Measurements from ENCODE around the gene TULP1.

The TULP1 gene

DNA sequence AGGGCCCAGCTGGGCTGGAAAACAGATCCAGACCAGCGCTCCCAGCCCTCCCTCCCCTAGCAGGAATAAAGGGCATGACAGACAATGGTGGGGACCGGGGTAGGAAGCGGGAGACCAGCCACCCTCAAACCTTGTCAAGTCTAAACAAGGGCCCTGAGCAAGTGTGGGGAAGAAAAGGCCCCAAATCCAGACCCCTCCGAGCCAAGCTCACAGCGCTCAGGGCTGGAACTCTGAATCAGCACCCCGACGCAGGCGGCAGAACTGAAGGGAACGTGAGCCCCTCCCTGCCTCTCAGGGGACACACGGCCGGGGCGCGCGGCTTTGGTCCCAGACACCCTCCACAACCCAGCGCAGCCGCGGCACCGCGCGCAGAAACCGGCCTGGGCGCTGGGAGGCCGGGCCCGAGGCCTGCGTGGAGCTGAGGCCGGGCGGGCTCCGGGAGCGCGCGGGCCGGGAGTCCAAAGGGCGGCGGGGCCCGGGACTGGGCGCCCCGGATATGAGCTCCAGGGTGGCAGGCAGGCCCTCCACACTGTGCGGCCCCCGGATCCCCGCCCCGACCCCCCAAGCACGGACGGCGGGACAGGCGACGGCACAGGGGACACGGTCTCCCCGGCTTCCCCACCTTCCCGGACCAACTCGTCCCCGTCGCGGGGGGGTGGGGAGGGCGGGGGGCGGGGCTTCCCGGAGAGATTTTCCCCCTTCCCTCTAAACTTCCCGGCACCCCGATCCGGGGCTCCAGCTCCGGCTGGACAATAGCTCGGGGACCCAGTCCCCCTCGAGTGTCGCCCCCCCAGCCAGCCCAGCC, 16.5 kb downstream of the TULP1 start:
- DNase-seq = no peak

DNA sequence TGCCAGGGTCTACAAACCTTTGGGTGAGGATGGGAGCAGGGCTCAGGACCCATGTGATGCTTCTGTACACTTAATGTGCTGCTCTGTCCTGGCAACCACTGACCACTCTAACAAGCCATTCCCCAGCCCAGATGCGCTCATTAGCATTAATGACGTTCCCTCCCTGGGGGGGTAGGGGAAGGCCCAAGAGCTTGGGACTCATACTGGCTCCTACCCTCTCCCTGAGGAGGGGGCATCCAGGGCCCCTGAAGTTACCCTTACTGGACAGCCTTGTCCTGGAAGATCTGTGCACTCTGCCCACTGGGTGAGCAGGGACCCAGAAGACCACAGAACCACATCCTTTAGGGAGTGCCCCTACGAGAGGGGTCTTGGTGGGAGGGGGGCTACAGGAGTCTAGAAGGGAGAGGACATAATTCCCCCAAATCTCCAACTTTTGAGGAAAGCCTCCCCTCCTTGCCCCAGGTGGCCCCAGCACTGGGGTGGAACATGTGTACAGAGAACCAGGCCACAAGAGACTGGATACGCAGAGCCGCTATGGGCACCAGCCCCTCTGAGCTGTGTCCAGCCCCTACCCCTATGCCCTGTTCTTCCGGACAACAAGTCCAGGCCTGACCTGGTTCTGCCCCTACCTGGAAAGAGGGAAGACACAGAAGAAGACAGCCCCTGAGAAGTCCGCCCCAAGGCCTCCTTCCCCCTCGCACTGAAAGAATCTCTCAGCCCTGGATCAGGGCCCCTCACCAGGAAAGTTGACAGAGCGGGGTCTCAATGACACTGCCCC, 17.2 kb downstream of the TULP1 start:
- DNase-seq = no peak

DNA sequence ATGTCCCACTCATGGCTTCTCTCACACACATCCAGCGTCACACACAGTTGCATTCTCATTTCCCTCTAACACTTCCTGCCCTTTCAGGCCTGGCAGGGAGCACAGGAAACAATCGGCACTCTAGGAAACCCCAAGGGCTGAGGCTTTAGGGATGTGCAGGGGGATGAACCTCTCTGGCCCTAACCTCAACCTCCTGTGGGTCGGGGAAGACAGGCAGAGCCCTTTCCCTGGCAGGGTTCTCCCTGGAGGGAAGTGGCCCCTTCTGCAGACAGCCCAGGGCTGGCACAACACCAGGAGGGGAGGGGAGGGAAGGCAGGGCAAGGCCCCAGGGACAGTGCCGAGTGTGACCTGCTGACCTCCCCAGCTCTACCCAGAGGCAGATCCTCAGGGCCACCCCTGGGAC, 18.5 kb downstream of the TULP1 start:
- DNase-seq = no peak

DNA sequence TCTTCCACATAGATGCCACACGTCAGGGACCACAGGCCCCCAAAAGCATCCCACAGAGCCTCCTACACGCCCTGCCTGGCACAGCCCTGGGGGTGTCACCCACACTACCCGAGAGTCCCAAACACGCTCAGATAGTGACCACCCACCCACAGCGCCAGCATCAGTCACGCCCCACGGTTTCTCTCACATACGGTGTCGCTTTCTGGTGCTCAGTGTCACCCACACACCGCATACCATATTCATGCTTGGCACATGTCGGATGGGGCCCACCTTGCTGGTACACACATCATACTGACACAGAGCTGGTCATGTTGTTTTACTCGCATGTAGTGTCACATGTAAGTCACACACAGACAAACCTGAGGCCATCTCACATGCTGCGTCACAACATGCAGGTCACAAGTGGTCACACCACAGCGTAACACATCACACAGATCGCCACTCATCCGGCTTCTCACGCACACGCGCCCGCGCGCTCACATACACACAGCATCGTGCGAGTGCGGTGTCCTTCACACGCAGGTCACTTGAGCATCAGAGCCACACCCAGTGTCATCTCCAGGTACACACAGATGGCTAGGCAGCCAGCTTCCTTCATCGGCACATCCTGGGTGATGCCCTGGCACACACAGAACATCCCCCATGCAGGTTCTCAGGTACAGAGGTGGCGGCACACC, 19.3 kb downstream of the TULP1 start:
- no peak for DNase-seq

DNA sequence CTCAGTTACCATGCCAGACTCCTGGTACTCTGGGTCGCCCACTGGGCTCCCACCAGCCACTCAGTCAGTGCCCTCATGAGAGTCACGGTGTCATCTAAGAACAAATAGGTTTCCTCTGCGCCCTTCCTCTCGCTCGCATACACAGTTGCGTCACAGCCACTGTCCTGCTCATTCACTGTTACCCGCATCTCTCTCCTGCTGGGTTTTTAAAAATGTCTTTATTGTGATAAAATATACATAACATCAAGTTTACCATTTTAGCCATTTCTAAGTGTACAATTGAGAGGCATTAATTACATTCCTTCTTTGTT, 19.8 kb downstream of the TULP1 start:
- DNase-seq = no peak

DNA sequence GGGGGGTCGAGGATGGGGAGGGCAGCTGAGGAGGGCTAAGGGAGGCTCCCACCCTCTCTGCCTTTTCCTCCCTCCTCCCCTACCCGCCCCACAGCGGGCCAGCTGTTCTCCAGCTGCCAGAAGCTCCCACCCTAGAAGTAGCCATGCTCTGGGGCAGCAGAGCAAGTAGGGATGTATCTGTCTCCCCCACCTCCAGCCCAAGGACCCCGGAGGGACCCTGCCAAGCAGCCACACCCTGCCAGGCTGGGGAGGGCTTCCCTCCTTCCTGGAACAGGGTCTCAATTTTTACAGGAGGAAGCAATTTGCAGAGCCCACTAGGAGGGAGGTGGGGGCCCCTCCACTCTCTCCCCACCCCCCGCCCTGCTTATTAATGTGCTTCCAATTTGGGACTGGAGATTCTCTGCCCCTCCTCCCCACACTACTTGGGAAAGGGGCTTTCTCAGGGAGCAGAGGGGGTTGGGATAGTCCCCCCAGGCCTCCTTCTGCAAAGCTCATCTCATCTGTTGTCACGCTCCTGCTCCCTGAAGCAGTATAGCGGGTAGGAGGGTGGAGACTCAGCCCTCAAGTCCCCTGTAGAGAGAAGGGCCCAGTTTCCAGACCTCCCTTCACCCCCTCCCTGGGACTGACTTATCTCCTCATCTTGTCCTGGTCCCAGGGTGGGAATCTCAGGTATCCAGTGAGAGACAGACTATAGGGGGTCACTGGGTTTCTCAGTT, 20.3 kb downstream of the TULP1 start:
- no peak for DNase-seq

DNA sequence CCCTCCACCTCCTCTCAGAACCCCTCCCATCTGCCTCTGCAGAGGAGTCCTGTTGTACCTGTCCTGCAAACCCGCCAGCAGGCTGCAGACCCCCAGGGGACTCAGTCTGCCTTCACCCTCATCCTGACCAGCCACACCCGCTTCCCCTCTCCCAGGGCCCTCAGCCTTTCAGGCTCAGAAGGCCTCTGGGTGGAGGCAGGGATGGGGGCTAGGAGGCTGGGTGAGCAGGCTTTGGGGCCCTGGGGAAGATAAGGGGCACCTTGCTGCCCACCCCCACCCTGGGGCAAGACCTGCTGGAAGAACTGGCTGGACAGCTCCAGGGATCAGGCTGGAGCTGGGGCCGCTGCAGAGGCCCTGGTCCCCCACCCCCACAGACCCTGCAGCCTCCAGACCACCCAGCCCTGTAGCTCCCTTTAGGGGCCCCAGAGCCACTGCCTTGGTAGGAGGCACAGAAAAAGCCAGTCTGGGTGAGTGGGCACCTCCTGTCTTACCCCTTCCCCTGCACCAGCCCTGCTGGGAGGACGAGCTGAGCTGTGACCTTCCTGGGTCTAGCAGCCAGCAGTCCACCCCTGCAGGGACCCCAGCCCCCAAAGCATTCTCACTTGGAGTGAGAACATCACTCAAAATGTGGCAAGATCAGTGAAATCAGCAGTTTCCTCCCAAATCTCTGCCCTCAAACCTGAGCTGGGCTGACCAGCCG, 21.0 kb downstream of the TULP1 start:
- DNase-seq = no peak

DNA sequence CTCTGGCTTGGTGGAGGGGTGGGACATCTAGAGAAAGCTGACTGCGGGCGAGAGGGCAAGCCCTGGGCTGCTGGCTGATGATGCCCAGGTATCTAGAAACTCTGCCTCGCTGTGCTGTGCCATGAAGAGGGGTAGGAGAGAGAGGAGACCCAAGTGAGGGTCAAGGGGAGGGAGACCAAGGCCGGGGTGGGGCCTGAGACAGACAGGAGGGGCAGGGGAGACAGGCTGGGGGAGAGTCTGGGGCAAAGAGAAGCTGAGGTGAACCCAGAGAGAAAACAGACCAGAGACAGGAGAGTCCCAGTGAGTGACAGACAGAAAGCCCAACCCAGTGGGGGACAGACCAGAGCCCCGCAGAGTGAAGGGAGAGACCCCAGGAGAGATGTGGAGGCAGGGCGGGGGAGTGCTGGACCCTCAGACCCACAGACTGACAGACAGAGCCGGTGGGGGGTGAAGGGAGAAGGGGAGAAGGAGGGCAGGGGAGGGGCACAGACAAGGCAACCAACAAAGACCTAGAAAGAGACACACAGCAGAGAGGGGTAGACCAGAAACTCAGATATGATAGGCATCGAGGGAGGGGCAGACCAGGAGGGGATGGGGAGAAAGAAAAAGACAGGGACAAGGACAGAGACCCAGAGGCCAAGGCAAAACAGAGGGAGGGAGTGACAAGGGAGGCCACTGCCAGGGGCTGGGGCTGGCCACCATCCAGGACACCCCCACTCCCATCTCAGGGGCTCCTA, 21.7 kb downstream of the TULP1 start:
- no peak for DNase-seq

DNA sequence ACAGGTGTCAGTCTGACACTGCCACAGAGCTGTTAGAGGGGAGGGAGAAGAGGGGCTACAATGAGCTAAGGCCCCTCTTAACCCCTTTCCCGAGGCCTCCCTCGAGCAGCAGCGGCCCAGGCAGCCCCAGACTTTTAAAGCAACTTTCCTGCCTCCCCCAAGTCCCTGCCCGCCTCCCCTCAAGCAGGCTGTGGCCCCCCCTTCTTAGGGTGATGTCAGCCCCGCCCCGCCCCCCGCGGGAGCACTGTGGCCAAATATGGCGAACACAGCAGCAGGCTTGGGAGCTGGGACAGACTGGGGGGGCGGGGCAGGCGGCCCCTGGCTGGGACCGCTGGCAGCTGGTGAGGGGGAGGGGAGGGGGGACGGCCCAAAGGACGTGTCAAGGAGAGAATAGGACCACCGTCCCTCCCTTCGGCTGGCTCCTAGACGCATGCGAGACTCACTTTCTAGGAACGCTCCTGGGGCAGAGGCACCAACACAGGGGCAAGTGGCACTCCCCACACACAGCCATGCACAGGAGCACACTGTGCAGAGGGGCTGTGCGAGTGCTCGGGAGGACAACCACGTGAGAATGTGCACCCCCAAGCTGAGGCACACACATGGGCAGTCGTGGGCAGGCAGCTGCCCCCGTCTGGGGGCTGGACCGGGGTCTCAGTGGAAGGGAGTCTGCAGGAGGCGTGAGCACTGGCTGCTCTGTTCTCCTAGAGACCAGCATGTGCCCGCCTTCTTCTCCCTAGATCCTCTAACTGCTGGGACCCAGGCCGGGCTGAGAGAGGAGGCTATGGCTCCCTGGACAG, 22.5 kb downstream of the TULP1 start:
- DNase-seq = peak; percentile 94

DNA sequence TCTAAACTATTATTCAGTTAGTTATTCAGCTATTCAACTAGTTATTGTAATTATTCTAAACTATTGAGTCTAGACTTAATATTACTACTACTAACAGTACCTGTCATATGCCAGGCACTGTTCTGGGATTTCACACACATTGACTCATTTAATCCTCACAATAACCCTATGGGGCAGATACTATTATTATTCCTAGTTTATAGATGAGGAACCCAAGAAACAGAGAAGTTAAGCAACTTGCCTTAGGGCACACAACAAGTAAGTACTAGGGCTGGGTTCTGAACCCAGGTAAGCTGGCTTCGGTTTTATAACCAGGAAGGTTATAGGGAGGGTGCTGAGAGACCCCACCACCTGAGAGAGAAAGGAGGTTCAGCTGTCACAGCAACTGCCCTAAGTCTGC, 23.6 kb downstream of the TULP1 start:
- DNase-seq = no peak

DNA sequence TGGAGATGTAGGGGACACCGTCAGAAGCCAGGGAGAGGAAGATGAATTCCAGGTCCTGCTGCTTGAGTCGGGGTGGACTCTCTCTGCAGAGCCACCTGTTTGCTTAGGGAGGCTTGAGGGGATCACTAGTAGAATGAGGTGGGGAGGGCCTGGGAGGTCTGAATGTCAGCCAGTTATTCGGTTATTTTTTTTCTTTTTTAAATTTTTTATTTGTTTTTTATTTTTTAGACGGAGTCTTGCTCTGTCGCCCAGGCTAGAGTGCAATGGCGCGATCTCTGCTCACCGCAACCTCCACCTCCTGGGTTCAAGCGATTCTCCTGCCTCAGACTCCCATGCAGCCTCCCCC, 24.2 kb downstream of the TULP1 start:
- no peak for DNase-seq

DNA sequence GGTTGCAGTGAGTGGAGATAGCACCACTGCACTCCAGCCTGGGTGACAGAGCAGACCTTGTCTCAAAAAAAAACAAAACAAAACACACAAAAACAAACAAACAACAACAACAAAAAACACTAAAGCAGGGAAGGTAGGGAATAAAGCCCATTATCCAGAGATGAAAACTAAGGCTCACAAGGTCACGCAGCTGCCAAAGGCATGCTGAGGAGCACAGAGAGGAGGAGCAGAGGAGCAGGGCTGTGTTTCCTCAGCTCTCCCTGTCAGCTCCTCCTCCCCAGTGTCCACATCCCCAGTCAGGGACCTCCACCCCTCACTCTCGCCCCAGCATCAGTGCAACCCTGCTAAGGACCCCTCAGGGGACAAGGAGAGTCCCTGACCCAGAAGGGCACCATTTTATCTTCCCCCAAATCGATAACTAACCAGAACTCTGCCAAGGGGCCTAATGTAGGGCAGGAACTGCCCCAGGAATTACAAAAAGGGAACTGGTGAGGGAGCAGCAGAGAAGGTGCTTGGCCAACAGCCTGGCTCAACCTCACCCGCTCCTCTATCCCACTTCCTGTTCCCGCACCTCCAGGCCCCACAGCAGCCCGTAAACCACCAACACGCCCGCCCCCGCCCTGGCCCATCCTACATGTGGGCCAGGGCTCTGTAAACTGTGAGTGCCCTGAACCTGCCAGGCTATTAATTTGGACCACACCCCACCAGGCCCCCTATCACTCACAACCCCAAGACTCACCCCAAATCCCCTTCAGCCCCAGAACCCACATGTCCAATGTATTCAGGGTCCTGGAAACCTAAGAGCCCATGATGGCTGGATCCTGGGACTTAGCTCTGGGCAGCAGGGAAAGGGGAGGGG, 24.8 kb downstream of the TULP1 start:
- DNase-seq = no peak

DNA sequence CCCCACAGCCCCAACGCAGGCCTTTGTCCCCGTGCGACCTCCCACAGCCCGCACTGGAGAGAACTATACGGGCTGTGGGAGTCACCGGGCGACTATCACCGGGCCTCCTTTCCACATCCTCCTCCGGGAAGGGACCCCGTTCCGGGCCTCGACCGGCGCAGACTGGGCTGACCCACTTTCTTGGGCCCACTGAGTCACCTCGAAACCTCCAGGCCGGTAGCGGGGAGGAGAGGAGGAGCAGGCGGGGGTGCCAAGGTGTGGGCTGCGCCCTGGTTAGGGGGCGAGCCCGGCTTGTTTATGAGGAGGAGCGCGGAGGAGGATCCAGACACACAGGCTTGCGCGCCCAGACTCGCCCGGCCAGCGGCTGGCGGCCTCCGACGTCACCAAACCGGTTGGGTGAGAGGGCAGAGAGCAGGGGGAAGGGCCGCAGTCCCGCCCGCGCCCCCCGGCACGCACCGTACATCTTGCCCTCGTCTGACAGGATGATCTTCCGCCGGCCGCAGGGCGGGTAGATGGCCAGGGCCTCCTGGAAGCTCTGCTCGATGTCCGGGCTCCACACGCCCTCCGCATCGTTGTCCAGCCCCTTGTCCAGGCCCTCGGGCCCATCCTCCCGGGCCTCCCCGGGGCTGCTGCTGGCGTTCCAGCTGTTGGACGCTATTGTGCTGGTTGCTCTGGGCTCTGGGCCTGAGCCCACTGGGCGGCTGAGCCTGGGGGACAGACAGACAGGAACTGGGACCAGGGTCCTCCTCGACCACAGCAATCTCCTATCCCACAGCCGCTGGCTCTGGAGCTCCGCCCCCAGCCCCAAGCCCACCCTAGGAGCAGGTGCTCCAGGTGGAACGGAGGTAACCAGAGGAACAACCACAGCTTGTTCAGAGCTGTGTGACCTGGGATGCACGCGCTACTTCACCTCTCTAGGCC, 26.4 kb downstream of the TULP1 start:
- DNase-seq = peak; percentile 64

DNA sequence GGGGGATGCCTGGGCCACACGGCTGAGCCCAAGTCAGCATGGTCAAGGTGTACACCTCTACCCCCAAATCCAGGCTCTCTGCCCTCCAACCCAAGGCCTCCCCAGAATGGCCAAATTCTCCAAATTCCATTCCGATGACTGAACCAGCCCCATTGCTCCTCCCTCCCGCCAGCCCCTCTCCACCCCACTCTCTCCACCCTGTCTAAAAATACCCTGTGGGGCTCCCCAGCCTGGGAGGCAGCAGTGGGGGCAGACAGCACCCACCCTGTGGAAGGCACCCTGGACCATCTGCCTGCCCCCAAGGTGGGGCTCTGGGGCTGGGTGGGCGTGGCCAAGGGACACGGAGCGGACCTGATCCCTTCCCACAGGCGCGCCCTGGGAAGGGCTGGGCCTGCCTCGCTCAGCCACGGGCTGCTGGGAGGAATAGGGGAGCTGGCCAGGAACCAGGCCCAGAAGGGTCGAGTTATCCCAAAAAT, 27.3 kb downstream of the TULP1 start:
- peak; percentile 54 for DNase-seq

DNA sequence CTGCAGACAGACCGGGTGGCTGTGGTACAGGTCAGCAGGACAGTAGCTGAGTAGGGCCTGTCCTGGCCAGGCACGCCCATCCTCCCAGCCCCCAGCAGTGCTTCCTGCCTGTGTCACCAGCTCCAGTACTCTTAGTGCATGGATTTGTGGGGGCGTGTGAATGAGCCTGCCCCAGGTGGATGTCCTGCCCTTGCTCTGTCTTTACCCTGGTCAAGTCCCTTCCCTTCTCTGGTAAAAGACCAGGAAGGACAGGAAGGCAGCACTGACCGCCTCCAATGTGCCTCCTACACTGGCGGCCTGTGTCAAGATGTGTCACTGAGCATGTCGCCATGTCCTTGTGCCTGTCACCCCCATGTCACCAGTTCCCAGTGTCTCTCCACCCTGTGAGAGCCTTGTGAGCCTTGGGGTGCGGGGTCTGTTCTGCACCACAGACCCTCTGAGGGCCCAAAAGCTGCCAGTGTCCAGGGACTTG, 27.7 kb downstream of the TULP1 start:
- DNase-seq = no peak

DNA sequence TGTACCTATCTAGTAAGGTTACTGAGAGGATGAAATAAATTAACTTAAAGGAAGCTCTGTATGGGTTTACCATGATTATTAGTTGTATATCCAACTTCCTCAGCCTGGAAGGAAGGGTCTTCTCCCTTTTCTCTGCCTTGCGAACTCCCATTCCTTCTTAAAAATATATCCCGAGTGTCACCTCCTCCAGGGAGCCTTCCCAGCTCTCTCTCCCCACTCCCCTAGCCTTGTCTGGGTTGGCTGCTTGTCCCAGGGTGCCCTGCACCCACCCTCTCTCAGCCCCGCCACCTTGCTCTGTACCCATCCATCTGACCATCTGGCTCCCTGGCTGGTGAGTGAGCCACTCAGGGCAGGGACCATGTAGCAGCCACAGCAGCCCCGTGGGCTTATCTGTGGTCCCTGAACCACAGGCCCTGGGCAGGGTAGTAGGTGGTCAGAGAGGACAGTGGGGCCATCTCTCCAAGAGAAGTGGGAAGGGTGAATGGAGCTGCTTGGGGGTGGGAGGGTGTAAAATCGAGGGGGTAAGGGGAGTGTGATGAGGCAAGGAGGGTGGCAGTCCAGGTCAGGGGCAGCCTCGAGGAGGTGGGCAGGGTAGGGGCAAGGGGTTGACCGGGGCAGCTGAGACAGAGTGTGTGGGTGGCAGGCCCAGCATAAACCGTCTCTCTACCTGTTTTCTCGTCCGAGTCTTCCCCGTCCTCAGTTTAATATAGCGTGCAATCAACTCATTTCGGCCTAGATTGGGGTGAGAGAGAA, 28.6 kb downstream of the TULP1 start:
- DNase-seq = no peak

DNA sequence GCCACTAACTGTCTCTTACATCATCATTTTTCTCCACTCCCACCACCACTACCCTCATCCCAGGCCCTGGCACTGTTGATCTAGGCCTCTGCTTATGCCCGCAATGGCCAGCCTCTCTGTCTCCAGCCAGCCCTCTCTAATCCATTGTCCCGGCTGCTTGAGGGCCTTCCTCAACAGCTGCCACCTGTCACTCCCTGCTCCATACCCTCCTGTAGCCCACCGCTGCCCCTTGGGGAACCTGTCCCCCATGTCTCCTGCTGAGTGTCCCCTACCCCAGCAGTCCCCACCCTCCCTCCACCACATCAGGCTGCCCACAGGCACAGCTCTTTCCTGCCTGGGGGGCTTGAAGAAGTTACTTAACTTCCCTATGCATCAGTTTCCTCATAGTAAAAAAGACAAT, 29.2 kb downstream of the TULP1 start:
- no peak for DNase-seq

DNA sequence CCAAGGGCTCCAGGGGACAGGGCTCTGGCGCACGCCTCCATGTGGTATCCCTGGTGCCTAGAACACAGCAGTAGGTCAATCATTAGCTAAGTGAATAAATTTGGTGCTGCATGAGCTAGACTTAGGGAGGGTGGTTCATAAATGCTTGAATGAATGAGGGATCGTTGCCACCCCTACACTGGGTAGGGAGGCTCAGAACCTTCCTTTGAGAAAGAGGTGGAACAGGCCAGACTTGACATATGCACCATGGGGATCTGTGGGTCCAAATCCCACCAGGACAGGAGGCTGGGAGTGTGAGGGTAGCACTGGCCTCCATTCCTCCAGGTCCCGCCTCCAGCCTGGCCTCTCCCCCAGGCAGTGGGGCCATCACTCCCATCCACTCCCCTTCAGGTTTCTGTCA, 29.6 kb downstream of the TULP1 start:
- DNase-seq = no peak

Measured in NCI-H2171 (cell line).